ENCODE measurements around the gene MYH14. TPM values are rescaled to one million over a fixed set of nuclear protein-coding genes. Genes with fewer than 3 reads are reported as not detected.

MYH14 gene
- total and polyA plus RNA-seq, 2 of the 13 experiments (the other 11 are each of a cell fraction or from before 2014, with no cell fraction given) = 5.5 to 5.8 TPM

- TF ChIP-seq TFE3 (CRISPR knock-in tag; IDR thresholded peaks at IDR 0.05) = no peak
- TF ChIP-seq YEATS4 (CRISPR knock-in tag; IDR thresholded peaks at IDR 0.05; ENCODE audit: borderline replicate concordance) = peak; percentile 75; the same call in 1 of the 2 replicates
- TF ChIP-seq ZKSCAN8 (CRISPR knock-in tag; IDR thresholded peaks at IDR 0.05; ENCODE audit: borderline replicate concordance) = 0 out of 2 replicates have a peak, but pooled peaks have one; percentile 41
- TF ChIP-seq MTA1 (CRISPR knock-in tag; IDR thresholded peaks at IDR 0.05; ENCODE audit: borderline replicate concordance) = peak; percentile 42; the same call in 1 of the 2 replicates
- TF ChIP-seq HOXA9 (CRISPR knock-in tag; IDR thresholded peaks at IDR 0.05; ENCODE audit: borderline replicate concordance) = no peak
- peak; percentile 36; the same call in 1 of the 2 replicates for TF ChIP-seq ZNF598 (CRISPR knock-in tag; IDR thresholded peaks at IDR 0.05; ENCODE audit: borderline replicate concordance)
- TF ChIP-seq POLR2AphosphoS5 (IDR thresholded peaks at IDR 0.05; ENCODE audit: low read depth, low read length) = no peak
- TF ChIP-seq SIX4 (CRISPR knock-in tag; IDR thresholded peaks at IDR 0.05) = no peak
- TF ChIP-seq ZNF224 (CRISPR knock-in tag; IDR thresholded peaks at IDR 0.05) = no peak
- TF ChIP-seq ZNF615 (CRISPR knock-in tag; IDR thresholded peaks at IDR 0.05; ENCODE audit: borderline replicate concordance) = no peak
- TF ChIP-seq NFRKB (IDR thresholded peaks at IDR 0.05) = no peak
- no peak for TF ChIP-seq IRF1 (CRISPR knock-in tag; IDR thresholded peaks at IDR 0.05; ENCODE audit: low read depth)
- TF ChIP-seq ZHX2 (IDR thresholded peaks at IDR 0.05; ENCODE audit: low read depth) = no peak
- no peak for TF ChIP-seq ZHX2 (CRISPR knock-in tag; IDR thresholded peaks at IDR 0.05; ENCODE audit: borderline replicate concordance)
- TF ChIP-seq ZFP1 (CRISPR knock-in tag; IDR thresholded peaks at IDR 0.05) = no peak
- no peak for TF ChIP-seq NFE2 (CRISPR knock-in tag; IDR thresholded peaks at IDR 0.05)
- TF ChIP-seq ZNF574 (CRISPR knock-in tag; IDR thresholded peaks at IDR 0.05) = peak; percentile 63; the same call in 1 of the 2 replicates
Observed at GRCh38 chr19:50275577-50276368, 72.4 kb downstream of the MYH14 start (continued).
